Kidney tubule cell (primary cell): ENCODE results near the gene CHCHD6.

ENCODE experiments used
- DNase-seq: peaks from one replicate; pipeline ENCODE4 v3.0.0-alpha.2; 2018; ENCODE audit warnings: low spot score

The CHCHD6 gene

DNA sequence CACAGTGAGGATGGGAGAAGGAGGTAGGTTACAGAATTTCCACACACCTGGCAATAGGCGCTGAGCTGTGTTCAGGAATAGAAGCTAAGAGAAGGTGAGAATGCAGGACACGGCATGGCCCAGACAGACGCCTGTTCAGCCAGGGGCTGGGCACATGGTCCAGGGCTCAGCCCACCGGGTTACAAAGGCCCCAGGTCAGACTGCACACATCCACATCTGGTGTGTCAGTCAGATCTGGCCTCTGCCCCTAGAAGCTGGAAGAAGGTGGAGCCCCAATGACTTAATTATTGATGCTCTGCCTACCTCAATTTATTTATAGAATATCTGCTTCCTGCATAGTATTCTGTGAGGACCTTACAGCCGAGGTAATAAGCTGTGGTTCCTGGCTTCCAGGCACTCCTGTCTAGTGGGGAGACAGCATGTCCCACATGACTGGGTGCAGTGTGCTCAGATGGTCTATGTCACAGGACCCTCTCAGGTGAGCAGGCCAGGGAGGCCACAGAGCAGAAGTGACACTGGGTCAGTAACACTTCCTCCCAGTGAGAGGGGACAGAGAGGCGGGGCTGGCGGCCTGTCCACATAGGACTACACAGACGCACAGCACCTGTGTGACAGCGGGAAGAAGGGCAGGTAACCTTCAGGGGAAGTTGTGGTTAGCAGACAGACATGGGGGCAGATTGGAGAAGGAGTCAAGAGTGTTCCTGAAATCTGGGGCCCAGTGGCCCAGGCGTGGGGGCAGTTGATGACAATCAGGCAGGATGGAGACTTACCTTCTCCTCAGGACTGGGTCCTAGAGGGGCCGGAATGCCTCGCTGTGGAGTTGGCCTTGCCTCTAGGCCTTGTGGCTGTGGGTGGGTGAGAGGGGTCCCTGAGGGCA, 240.3 kb downstream of the CHCHD6 start:
- no peak for DNase-seq

DNA sequence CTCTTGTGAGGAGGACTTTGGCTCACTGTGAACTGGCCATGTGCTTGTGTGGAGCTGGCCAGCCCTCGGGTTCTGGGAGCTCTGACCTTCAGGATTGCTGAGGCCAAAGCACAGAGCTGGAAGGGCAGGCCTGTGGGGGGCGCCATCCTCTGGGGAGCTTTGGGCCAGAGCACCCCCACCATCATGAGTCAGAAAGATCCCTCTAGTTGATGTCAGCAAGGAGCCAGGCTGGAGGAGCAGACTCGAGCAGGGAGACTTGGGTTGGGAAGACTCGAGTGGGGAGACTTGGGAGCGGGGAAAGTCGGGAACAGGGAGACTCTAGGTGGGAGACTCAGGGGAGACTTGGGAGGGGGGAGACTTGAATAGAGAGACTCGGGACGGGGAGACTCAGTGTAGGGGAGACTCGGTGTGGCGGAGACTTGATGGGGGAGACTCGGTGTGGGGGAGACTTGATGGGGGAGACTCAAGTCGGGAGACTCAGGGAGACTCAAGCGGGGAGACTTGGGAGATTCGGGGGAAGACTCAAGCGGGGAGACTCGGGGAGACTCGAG, 241.2 kb downstream of the CHCHD6 start:
- DNase-seq = no peak

DNA sequence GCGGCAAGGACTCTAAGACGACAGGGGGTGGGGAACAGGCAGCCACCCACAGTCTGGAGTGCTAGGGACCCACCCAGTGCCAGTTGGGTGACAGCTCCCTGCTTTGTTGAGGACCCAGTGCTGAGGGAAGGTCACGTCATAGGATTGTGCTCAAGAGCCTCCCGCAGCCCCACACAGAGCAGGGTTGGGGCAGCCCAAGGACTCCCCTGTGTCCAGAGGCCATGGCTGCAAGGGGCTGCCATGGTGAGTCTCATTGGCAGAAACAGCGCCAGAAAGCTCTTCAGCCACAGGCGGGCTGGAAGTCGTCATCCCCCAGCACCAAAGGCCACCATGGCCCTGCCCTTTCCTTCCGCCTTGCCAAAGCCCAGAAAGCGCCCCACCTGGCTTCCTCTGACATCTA, 241.9 kb downstream of the CHCHD6 start:
- DNase-seq = no peak

DNA sequence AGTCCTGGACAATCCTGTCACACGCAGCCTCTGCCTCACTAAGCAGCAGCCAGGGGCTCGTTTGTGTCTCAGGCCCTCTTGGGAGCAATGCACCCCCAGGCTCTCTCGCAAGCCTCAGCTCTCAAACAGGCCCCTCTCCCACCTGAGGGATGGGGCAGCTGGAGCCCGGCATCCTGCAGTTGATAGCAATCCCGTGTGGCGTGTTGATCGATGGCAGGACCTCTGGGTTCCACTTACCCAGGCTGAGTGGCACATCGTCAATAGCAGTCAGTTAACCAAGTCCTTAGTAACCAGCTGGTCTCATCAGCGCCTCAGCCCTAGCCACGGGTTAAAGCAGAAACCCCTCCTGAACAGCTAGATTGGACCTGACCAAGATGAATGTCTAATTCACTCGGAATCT, 242.4 kb downstream of the CHCHD6 start:
- DNase-seq = no peak

DNA sequence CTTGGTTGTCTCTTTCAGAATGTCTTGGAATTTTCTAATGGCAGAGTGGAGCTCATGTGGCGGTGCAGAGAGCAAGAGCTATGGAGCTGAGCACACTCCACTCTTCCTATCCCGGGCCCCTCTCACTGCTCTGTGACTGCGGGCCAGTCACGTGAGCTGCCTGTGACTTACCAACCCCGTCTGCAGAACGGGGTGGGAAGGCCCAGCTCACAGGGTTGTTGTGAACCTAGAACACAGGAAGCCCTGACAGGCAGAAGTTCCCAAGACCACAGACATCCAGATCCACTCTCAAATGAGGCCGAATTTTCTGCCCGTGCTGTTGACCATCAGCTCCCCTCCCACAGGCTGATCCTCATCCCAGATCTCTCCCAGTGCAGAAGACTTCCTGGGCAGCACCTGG, 243.4 kb downstream of the CHCHD6 start:
- no peak for DNase-seq

DNA sequence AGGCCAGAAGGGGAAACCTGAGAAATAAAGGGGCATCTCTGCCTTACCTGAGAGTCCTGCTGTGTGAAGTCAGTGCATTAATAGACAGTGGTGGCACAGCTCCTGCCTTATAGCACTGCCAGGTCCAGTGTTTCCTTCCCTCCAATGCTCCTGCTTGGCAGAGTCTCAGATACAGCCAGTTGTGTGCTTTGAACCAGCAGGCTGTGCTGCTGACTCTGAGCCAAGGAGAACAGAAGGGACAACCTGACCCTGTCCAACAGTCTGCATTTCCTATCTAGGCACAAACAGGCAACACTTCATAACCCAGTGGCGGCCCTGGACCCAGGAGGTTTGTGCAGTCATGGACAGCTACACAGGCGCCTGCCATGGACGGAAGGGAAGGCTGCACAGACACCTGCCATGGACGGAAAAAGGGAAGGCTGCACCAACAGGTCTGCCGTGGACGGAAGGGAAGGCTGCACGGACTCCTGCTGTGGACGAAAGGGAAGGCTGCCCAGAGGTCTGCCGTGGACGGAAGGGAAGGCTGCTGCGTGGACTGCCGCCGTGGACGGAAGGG, 245.0 kb downstream of the CHCHD6 start:
- no peak for DNase-seq

DNA sequence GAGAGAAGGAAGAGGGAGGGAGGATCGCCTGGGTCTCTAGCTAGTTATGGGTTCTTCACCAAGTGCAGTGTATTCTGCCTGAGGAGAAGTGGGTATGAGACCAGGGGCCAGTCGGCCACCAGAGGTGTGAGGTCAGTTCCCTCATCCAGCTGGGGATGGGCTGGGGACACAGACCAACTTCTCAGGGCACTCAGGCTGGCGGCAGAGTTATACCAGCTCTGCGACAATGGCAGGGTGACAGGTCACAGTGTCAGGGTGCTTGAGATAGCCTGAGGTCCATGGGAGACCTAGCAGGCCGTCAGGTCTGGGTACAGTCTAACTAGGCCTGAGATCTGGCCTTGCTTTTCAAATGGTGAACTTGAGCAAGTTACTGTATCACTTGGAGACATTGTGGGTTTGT, 247.5 kb downstream of the CHCHD6 start:
- no peak for DNase-seq

DNA sequence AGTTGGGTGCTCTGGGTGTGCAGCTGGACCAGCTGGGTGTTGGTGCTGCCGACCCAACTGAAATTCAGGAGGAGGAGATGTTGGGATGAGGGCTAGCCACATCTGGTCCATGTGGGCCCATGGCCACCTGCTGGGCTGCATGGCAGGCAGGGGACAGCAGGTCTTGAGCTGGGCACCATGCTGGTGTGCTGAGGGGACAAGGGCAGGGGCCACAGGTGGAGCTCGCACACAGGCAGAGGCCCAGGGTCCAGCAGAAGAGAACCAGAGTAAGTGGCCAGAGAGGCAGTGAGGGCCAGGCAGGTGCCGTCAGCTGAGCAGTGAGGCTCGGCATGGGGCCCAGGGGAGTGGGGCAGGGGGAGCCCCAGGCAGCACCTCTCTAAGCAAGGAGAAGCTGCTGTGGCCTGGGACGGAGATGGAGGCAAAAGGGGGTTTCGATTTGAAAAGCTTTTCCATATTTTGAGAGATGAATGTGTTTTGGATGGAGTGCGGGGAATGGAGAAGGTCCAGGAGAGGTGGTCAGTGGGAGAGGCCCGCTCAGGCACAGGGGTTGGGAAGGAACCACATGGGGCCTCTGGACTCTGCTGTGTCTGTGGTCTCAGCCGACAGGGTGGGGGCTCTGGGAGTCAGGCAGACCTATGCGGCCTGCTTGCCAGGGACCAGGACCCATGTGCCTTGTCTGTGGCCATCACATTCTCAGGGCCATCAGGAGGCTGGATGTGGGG, 248.4 kb downstream of the CHCHD6 start:
- no peak for DNase-seq

DNA sequence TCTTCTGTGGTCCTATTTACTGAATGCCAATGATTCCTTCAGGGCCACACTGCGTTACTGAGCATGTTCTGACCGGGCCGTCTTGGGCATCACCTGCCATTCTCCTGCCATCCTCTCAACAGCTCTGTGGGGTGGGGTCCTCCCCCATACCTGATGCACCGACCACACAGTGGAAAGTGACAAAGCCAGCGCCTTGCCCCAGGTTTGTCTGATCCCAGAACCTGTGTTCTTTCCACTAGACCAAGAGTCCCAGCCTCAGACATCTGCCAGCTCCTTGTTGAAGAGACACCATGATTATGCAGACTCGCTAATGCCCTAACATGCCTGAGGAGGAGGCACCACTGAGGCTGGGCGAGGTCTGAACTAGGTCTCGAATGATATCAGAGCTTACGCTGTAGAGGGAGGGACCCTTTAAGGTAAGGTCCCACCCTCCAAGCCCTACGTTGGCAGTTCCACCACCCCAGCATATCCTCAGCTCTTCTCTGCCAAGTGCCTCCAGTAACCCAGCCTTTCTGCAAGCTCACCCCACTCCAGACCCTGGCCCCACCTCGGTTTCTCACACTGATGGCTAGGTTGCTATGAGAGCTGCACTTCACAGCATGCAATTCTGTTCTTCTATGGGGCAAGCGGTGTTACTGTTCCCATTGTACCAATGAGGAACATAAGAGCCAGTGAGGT, 249.1 kb downstream of the CHCHD6 start:
- DNase-seq = no peak

DNA sequence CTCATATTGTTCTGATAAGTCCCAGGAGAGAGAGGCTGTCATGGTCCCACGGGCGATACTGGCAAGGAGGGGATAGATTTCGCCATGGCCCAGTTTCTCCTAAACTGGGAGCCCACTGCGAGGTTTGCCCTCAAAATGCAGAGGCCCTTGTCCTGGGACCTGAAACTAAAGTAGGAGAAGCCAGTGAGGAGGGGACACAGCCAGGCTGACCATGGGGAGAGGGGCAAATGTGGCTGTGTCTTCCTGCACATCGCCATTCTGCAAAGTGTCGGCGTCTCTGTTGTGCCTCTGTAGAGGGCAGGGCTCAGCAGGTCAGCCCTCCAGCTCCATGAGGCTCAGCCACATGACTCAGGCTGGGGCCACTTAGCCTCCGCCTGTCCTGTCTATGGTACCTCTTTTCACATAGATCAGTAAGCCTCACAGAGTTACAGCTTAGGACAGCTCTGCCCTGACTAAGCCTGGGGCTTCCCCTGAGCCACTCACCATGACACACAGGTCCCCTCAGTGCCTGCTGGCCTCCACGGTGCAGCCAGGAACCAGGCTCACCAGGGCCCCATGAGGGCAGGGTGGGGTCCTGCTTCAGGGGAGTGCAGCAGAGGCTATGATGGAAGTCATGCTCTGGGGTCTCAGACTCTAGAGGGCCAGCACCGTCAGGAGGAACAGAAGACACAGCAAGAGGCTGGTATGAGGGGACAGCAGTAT, 250.3 kb downstream of the CHCHD6 start:
- peak; percentile 85 for DNase-seq

DNA sequence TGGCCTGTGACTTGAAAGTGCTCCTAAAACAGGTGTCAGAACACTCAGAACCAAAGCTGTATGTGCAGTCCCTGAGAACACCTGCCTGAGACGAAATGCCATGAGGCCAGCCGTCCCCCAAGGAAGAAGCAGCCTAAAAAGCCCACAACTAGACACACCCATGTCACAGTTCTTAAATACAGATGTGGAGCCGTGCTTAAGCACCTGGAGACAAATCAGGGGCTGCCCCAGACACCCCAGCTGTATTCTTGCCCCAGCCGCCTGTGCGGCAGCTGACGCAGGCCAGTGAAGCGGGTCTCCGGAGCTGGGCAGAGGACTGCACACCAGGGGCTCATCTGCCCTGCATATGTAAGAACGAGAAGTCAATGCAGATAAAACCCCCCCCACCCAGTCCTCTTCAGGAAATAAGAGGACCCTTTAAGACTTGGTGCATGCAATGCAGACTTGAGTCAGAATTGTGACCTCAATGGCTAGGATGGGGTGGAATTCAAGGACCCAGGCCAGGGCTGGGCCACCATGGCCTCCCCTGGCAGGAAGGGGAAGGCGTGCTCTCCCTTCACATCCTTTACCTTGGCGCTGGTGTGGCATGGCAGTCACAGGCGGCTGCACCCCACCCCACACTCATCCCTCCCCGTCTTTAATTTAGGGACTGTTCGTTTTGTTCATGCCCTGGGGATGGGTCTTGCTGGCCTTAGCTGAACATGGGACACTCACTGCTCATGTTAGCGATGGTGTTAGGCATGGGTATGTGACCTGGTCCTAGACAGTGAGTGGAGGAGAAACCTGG, 251.2 kb downstream of the CHCHD6 start:
- no peak for DNase-seq

DNA sequence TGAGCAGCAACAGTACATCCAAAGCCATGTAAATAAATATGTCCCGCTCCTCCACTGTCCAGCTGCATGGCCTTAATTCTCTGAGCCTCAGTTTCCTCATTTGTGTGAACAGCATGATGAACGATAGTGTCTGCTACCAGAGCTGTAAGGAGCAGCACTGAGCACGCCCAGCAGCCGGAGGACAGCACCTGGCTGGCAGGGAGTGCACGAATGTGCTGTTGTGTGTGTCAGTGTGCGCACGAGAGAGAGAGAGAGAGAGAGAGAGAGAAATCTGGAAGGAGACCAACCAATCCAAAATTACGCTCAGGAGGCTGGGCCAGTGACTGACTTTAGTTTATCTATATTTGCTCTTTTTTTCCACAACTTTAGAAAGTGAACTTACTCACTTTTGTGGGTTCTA, 252.3 kb downstream of the CHCHD6 start:
- DNase-seq = no peak

DNA sequence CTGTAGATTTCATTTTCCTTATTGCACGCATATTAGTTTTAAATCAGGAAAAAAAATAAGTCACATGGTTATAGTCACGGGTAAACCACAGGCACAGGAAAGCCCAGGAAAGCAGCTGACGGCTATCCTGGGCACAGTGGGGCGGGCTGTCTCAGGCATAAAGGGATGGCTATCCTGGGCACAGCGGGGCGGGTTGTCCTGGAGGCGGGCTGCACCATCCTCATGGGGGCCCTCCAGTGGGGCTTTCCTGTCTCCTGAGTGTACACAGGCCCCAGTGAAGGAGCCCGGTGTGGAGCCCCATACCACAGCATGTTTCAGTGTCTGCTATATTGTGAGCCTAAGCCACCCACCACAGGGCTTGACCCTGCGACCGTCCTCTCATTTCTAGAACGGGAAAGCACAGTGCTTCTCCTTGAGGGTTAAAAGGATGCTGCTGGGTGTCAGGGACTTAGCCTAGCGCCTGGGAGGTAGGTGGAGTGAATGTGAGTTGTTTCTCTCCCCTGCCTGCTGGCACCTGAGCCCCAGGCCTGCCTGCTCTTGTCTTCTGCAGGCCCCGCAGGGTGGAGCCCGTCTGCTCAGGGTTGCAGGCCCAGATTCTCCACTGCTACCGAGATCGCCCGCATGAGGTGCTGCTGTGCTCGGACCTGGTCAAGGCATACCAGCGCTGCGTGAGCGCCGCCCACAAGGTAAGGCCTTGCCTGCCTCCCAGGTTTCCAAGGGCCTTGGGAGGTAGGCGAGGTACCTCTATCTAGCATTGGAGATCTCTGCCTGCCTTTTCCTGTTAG, 253.0 kb downstream of the CHCHD6 start:
- no peak for DNase-seq

DNA sequence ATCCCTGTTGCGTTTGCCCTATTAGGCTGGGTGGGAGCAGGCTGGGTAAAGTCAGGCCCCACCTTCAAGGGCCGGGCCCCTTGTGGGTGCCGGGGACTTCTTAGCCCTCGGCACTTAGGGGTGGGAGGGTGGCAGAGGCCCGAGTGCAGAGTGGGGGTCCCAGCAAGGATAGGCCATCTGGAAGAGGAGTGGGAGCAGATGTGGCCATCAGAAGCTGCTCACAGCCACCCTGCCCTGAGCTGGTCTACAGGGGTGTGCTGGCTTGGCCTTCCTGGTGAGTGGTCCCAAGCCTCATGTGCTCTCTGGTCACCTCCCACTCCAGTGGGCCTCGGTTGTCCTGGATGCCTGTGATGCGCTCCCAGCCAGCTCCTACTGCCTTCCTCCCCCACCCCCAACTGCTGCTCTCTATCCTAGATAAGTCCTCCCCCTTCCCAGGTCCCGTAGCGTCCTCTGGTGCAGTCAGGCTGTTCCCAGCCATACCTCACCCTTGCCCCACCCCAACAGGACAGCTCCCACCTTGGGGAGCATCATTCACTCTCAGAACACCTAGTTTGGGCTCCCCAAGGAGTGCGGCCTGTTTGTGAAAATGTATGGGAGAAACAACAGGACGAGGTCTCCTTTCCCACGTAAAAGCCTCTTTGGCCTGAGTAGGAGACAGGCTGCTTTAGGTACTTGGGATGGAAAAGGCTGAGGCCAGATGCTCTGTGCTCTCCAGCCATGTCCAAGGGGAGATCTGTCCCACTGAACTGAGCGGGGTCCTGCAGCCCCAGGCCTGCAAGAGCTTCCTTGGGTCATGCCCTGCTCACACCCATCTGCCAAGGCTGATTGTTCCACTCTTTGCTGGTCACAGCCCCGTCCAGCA, 254.0 kb downstream of the CHCHD6 start:
- DNase-seq = no peak

DNA sequence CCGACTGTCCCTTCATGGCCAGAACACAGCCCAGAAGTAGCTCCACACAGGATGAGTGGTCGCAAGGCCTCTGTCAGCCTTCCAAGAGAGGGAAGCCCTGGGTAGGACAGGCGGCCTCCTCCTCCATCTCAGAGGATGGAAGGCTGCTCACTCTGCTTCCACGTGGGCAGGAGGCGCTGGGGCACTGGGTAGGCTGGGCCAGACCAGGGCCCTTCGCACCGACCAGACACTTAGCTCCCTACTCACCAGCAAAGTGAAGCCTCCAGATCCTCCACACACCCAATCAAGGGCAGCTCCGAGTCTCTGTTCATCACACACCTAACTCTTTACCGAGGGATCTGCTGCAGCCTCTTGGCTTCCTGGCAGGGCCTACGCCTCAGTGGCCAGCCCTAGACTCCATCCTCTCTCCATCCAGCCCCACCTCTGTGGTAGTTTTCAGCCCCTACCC, 254.6 kb downstream of the CHCHD6 start:
- DNase-seq = no peak

DNA sequence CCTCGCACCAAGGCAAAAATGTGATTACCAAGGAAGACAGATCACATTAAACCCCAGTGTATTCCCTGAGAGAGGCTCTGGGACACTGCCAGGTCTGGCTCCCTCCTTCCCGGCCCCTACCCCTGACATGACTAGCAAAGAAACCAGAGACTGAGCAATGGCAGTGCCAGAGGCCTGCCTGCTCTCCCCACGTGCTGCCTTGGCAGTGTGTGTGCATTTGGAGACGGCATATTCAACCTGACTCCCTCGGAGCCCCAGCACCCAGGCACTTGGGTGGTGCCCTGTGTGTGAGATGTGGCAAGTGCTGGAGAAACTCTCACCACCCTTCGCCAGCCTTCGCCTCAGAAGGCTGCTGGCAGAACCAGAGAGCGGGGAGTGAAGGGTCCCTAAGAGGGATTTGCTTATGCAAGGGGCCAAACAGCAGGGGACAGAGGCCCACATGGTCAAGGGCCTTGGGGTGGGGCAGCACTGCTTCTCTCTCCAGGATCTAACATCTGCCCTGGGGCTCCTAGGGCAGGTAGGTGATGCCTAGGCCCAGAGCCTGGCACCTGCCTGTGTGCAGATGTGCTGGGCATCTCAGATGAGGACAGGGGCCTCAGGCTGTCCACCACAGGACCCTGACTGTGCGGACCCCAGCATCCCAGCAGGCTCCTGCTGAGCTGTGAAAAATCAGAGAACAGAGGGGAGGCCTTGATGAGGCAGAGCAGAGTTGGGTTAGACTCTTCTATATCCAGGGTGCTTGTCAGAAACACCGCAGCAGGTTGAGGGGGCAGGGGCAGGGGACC, 255.3 kb downstream of the CHCHD6 start:
- DNase-seq = no peak

DNA sequence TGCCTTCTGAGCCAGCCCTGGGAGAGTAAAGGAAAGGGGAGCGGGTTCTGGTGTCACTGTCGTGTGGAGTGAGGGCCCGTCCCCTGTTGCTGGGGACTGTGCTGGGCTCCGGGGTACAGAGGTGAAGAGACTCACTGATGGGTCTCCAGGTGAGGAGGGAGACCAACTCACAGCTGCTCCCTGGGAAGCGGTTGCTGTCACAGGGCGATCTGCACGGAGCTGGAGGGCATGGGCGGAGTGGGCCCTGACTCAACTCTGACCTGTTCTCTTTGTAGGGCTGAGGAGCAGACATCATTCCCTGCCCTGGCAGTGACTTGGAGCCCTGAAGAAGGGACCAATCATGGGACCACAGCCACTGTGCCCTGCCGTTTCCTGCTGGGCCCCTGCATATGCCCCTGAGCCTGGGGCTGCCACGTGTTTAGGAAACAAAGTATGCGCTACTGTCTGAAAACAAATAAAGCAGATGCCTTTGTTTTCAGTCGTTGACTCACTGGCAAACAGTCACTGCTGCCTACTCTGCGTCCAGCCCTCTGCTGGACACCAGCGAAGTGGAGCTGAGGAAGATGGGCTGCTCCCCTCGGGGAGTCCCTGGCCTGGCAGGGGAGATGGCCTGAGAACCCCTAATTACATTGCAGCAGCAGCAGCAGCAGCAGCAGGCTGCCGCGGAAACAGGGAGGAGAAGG, 256.0 kb downstream of the CHCHD6 start:
- no peak for DNase-seq

DNA sequence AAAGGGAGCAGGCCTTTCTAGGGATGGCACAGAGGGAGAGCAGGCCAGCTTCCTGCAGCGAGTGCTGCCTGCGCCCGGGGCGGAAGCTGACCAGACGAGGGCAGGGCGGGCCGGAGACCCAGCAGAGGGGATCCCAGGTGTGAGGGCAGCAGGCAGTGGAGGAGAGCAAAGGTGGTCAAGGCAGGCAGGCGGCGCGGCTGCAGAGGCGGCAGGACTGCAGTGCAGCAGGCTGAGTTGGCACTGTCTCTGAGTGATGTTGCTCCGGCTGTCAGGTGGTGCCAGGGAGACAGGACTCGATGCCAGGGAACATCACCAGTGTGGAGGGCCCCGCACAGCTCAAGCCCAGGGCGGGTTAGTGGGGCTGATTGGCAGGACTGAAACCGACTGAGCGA, 256.6 kb downstream of the CHCHD6 start:
- no peak for DNase-seq
